ENCODE data around the gene RRP7A.
"Not testable (repeated sequence)": the region's sequence is repeated elsewhere in the genome, so short reads cannot be mapped to it uniquely, and the experiment has no call there.

The RRP7A gene

DNA sequence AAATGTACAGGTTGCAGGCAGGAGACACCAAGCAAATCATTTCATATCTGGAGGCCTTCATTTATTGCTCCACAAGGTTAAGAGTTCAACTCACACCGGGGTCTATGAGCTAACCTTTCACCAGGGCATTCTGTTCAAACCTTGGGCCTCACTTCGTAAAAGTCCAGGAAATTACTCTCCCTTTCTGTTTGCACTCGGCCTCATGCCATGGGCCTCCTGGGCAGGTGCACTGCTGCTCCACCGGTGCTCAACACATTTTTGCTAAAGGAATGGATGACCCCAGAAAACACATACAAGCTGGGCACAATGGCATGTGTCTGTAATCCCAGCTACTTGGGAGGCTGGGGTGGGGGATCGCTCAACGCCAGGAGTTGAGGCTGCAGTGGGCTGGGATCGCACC lies 16.6 kb upstream of the RRP7A start:
- Histone ChIP-seq H3K27ac (no peak overlapping the region), H3K4me1 (no peaks in the 10 kb centered on the region), H3K36me3 (no peaks in the 10 kb centered on the region), H3K4me3 (no peak overlapping the region), H3K9me3 (no peaks in the 10 kb centered on the region), H3K27me3 (peaks cover 0 to 4% of the 10 kb centered on the region in 2 donors)
- TF ChIP-seq, protein P1, sequence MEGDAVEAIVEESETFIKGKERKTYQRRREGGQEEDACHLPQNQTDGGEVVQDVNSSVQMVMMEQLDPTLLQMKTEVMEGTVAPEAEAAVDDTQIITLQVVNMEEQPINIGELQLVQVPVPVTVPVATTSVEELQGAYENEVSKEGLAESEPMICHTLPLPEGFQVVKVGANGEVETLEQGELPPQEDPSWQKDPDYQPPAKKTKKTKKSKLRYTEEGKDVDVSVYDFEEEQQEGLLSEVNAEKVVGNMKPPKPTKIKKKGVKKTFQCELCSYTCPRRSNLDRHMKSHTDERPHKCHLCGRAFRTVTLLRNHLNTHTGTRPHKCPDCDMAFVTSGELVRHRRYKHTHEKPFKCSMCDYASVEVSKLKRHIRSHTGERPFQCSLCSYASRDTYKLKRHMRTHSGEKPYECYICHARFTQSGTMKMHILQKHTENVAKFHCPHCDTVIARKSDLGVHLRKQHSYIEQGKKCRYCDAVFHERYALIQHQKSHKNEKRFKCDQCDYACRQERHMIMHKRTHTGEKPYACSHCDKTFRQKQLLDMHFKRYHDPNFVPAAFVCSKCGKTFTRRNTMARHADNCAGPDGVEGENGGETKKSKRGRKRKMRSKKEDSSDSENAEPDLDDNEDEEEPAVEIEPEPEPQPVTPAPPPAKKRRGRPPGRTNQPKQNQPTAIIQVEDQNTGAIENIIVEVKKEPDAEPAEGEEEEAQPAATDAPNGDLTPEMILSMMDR (IDR thresholded peaks at IDR 0.05), result no peak
- DNase-seq, result no peak
- intact Hi-C loops (cut with DNase I; ENCODE audit: low total_unique reads), result no loop called here

DNA sequence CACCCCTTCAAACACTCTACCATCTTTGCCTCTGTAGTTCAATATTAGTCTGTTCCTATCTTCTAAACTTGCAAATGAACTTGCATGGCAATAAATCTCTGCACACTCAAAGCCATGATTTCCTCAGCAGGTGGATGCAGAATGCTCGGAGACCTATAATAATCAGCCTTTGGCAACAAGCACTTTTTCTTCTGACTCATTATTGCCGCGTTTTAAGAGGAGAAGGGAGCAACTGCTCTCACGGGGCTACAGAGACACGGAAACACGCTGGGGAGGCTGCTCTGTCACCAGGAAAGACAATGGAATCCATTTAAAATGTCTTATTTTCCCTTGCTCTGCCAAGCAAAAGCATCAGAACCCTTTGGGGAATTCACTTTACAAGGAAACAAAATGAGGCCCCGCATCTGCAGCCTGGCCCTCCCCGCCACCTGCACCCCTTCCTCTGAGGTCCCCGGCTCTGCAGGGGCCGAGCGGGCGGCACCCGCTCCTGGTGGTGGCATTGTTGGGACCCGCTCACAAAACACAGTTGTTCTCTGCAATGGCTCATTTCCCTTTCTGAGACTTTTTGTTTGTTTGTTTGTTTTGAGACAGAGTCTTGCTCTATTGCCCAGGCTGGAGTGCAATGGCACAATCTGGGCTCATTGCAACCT lies 15.6 kb upstream of the RRP7A start:
- H3K4me3 ChIP-seq; H3K27ac ChIP-seq; H3K36me3 ChIP-seq; H3K27me3 ChIP-seq; DNase-seq; H3K9me3 ChIP-seq; H3K4me1 ChIP-seq; intact Hi-C loops (cut with DNase I; ENCODE audit: low total_unique reads): not testable (repeated sequence)

DNA sequence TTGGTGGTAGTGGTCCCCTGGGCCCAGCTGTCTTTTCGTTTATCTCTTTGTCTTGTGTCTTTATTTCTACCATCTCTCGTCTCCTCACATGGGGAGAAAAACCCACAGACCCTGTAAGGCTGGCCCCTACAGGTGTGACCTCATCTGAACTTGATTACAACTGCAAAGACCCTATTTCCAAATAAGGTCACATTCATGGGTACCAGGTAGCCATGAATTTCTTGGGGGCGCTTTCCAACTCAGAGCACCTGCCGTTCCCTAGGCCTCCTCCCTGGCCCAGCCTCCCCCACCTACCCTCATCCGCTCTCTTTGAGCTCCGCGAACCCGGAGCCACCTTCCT lies 14.0 kb upstream of the RRP7A start:
- H3K27ac ChIP-seq, result no peak overlapping the region
- H3K36me3 ChIP-seq, result no peaks in the 10 kb centered on the region
- peaks cover 0 to 4% of the 10 kb centered on the region in 2 donors for H3K27me3 ChIP-seq
- H3K9me3 ChIP-seq, result no peaks in the 10 kb centered on the region
- no peak for DNase-seq
- intact Hi-C loops (cut with DNase I; ENCODE audit: low total_unique reads), result no loop called here
- H3K4me3 ChIP-seq, result no peak overlapping the region
- no peaks in the 10 kb centered on the region for H3K4me1 ChIP-seq
- TF ChIP-seq, protein P1 (IDR thresholded peaks at IDR 0.05), result no peak

DNA sequence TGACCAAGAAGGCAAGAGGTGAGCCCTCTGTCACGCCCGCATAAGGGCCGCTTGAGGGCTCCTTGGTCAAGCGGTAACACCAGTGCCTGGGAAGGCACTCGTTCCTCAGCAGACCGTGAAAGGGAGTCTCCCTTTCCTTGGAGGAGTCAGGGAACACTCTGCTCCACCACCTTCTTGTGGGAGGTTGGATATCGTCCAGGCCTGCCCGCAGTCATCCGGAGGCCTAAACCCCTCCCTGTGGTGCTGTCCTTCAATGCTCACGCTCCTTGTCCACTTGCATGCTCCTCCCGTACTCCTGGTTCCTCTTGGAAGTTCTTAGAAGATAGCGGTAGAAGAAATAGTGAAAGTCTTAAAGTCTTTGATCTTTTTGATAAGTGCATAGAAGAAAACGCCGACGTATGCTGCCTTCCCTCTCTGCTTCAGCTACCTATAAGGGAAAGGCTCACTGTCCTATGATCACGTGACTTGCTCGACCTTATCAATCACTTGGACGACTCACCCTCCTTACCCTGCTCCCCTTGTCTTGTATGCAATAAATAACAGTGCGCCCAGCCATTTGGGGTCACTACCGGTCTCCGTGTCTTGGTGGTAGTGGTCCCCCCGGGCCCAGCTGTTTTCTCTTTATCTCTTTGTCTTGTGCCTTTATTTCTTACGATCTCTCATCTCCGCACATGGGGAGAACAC lies 11.9 kb upstream of the RRP7A start:
- H3K36me3 ChIP-seq; H3K4me3 ChIP-seq; H3K27ac ChIP-seq; H3K4me1 ChIP-seq; DNase-seq; H3K27me3 ChIP-seq; H3K9me3 ChIP-seq; intact Hi-C loops (cut with DNase I; ENCODE audit: low total_unique reads): not testable (repeated sequence)

DNA sequence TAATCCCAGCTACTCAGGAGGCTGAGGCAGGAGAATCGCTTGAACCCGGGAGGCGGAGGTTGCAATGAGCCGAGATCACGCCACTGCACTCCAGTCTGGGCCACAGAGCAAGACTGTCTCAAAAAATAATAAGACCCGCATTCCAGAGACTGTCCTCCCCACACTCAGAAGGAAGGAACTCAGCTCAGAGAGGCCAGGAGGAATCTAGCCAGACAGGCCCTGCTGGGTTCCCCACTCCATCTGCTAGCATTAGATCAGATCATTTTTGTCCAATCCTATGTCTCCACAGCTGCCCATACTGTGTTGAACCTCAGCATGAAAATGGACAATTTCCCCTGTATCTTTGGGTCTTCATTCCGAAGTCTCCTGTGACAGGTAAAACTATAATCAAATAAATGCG lies 9.8 kb upstream of the RRP7A start:
- intact Hi-C loops (cut with DNase I; ENCODE audit: low total_unique reads); H3K36me3 ChIP-seq; H3K9me3 ChIP-seq; H3K4me1 ChIP-seq; H3K4me3 ChIP-seq; H3K27ac ChIP-seq; DNase-seq; H3K27me3 ChIP-seq: not testable (repeated sequence)

DNA sequence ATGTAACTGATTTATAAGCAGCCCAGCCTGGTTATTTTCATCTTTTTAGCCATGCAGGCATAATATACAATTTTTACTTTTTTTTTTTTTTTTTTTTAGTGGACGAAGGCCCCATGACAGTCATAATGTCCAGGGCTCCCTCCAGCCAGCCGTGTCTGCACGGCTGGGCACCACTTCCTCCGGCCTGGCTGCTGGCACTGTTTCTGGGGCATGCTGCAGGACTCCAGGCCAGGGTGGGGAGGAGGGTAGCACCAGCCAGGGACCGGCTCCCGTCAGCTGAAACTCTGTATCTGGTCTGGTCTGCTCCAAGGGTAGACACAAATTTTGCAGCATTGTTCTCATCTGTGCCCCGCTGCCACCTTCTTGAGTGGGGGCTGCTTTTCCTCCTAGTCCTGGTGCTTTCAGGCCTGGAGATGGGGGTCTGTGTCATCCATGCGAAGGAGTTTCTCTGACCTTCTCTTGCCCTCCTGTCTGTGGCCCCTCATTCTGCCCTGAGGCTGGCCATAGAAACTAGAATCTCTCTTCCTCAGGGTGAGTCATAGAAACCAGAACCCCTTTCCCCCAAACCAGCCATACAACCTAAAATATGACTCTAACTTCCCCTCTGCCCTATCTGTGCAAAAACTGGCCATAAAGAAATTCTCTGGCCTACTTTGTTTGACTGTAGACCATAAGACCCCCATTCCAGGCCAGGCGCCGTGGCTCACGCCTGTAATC lies 9.2 kb upstream of the RRP7A start:
- TF ChIP-seq, protein P1 (IDR thresholded peaks at IDR 0.05), result no peak
- intact Hi-C loops (cut with DNase I; ENCODE audit: low total_unique reads), result no loop called here
- no peaks in the 10 kb centered on the region for H3K9me3 ChIP-seq
- H3K4me3 ChIP-seq, result no peak overlapping the region
- H3K4me1 ChIP-seq, result no peaks in the 10 kb centered on the region
- no peak overlapping the region for H3K27ac ChIP-seq
- peaks cover 0 to 4% of the 10 kb centered on the region in 2 donors for H3K27me3 ChIP-seq
- DNase-seq, result no peak
- H3K36me3 ChIP-seq, result no peaks in the 10 kb centered on the region

DNA sequence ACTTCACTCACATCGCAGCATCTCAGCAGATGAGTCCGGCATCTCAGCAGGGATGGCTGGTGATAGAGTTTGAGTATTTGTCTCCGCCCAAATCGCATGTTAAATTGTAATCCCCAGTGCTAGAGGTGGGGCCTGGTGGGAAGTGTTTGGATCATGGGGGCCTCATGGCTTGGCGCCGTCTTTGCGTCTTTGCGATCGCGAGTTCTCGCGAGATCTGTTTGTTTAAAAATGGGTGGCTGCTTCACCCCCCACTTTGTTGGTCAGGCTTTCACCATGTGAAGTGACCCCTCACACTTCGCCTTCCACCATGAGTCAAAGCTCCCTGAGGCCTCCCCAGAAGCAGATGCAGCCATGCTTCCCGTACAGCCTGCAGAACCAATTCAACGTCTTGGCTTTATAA lies 3.0 kb upstream of the RRP7A start:
- Histone ChIP-seq H3K4me3 (no peak overlapping the region), H3K9me3 (no peaks in the 10 kb centered on the region), H3K4me1 (peaks cover 0 to 15% (median 11%) of the 10 kb centered on the region in 4 donors), H3K36me3 (peaks cover 0 to 3% (median 3%) of the 10 kb centered on the region in 3 donors), H3K27ac (no peak overlapping the region), H3K27me3 (no peaks in the 10 kb centered on the region)
- no peak for DNase-seq
- intact Hi-C loops (cut with DNase I; ENCODE audit: low total_unique reads), result no loop called here
- TF ChIP-seq, protein P1 (IDR thresholded peaks at IDR 0.05), result no peak

All from tibial artery (tissue), 4 donors.